H9 (cell line): ENCODE measurements around the gene PAK5. TPM values are rescaled to one million over a fixed set of nuclear protein-coding genes. Genes with fewer than 3 reads are reported as not detected.

Experiments
- DNase-seq: peaks from one replicate; pipeline ENCODE4 v3.0.0-alpha.2; 2017
- H2AFZ ChIP-seq: one replicate; pipeline ENCODE4 v1.6.1; 2013; ENCODE audit warnings: mild to moderate bottlenecking, low read length, control low read depth, moderate library complexity
- H2AK5ac ChIP-seq: 2 replicates; pipeline ENCODE4 v1.6.1; 2013; ENCODE audit warnings: low read length, control low read depth, mixed read lengths; ENCODE audit not compliant: insufficient read length
- H2BK120ac ChIP-seq: one replicate; pipeline ENCODE4 v1.6.1; 2013; ENCODE audit warnings: low read depth, mild to moderate bottlenecking, low read length, control low read depth, inconsistent platforms; ENCODE audit not compliant: poor library complexity, severe bottlenecking
- H2BK12ac ChIP-seq: 2 replicates; pipeline ENCODE4 v1.6.1; 2013; ENCODE audit warnings: low read length, control low read depth, mixed read lengths, low read depth; ENCODE audit not compliant: insufficient read length
- H2BK15ac ChIP-seq: 2 replicates; pipeline ENCODE4 v1.6.1; 2013; ENCODE audit warnings: low read depth, low read length, control low read depth
- H2BK20ac ChIP-seq: one replicate; pipeline ENCODE4 v1.6.1; 2013; ENCODE audit warnings: low read depth, mild to moderate bottlenecking, low read length, control low read depth, inconsistent platforms; ENCODE audit not compliant: poor library complexity, severe bottlenecking
- H2BK5ac ChIP-seq: 2 replicates; pipeline ENCODE4 v1.6.1; 2013; ENCODE audit warnings: low read length, control low read depth, mixed read lengths; ENCODE audit not compliant: insufficient read length
- H3K14ac ChIP-seq: 2 replicates; pipeline ENCODE4 v1.6.1; 2013; ENCODE audit warnings: low read length, control low read depth; ENCODE audit not compliant: insufficient read depth
- H3K18ac ChIP-seq: 2 replicates; pipeline ENCODE4 v1.6.1; 2013; ENCODE audit warnings: low read depth, mild to moderate bottlenecking, mixed read lengths, low read length, control low read depth; ENCODE audit not compliant: insufficient read length
- H3K23ac ChIP-seq: 2 replicates; pipeline ENCODE4 v1.6.1; 2013; ENCODE audit warnings: low read length, control low read depth, mixed read lengths, low read depth; ENCODE audit not compliant: insufficient read length
- H3K23me2 ChIP-seq: 2 replicates; pipeline ENCODE4 v1.6.1; 2013; ENCODE audit warnings: low read depth, mild to moderate bottlenecking, mixed read lengths, low read length, control low read depth; ENCODE audit not compliant: insufficient read length, poor library complexity, severe bottlenecking
- H3K27ac ChIP-seq: 2 replicates; pipeline ENCODE4 v1.5.1; 2013; ENCODE audit warnings: low read length, control low read depth, mixed read lengths, low read depth; ENCODE audit not compliant: insufficient read length
- H3K27me3 ChIP-seq: 2 replicates; pipeline ENCODE4 v1.6.1; 2013; ENCODE audit warnings: low read length, control low read depth, inconsistent platforms; ENCODE audit not compliant: insufficient read depth
- H3K4ac ChIP-seq: 2 replicates; pipeline ENCODE4 v1.6.1; 2013; ENCODE audit warnings: low read depth, mild to moderate bottlenecking, control low read depth, inconsistent platforms, low read length, moderate library complexity
- H3K4me1 ChIP-seq: 2 replicates; pipeline ENCODE4 v1.6.1; 2013; ENCODE audit warnings: low read length, control low read depth, inconsistent platforms; ENCODE audit not compliant: insufficient read depth
- H3K4me2 ChIP-seq: 2 replicates; pipeline ENCODE4 v1.6.1; 2013; ENCODE audit warnings: low read length, control low read depth, mixed read lengths; ENCODE audit not compliant: insufficient read length, insufficient read depth
- H3K56ac ChIP-seq: 2 replicates; pipeline ENCODE4 v1.6.1; 2013; ENCODE audit warnings: low read depth, mild to moderate bottlenecking, mixed read lengths, low read length, control low read depth; ENCODE audit not compliant: insufficient read length
- H3K79me1 ChIP-seq: 2 replicates; pipeline ENCODE4 v1.6.1; 2013; ENCODE audit warnings: low read depth, mild to moderate bottlenecking, moderate library complexity, low read length, control low read depth, inconsistent platforms; ENCODE audit not compliant: insufficient read depth, poor library complexity, severe bottlenecking
- H3K79me2 ChIP-seq: 2 replicates; pipeline ENCODE4 v1.6.1; 2013; ENCODE audit warnings: low read length, control low read depth, inconsistent platforms; ENCODE audit not compliant: insufficient read depth
- H3K9ac ChIP-seq: 2 replicates; pipeline ENCODE4 v1.6.1; 2013; ENCODE audit warnings: low read length, control low read depth, mixed read lengths; ENCODE audit not compliant: insufficient read length; ENCODE audit errors: extremely low read depth
- H3K9me3 ChIP-seq: one replicate; pipeline ENCODE4 v1.6.1; 2013; ENCODE audit warnings: low read depth, low read length, inconsistent platforms; ENCODE audit not compliant: control insufficient read depth
- H3T11ph ChIP-seq: one replicate; pipeline ENCODE4 v1.6.1; 2013; ENCODE audit warnings: mild to moderate bottlenecking, low read length, control low read depth, inconsistent platforms
- H4K20me1 ChIP-seq: one replicate; pipeline ENCODE4 v1.6.1; 2013; ENCODE audit not compliant: control insufficient read depth, insufficient read length, insufficient read depth
- H4K5ac ChIP-seq: 2 replicates; pipeline ENCODE4 v1.6.1; 2013; ENCODE audit warnings: low read depth, mild to moderate bottlenecking, mixed read lengths, low read length, control low read depth; ENCODE audit not compliant: insufficient read length
- H4K8ac ChIP-seq: replicated peaks from 2 replicates; pipeline ENCODE4 v1.6.1; 2013; ENCODE audit warnings: low read length, control low read depth, mixed read lengths, low read depth; ENCODE audit not compliant: insufficient read length
- H4K91ac ChIP-seq: 2 replicates; pipeline ENCODE4 v1.6.1; 2013; ENCODE audit warnings: low read depth, mild to moderate bottlenecking, moderate library complexity, mixed read lengths, low read length, control low read depth; ENCODE audit not compliant: insufficient read length
- H3K27ac Mint-ChIP-seq, 3 experiments: 2 replicates in 2 of 3; 3 replicates in 1 of 3; pipeline ENCODE4 v1.8.0; 2020 to 2021; ENCODE audit warnings: mixed read lengths in 3 of 3, mild to moderate bottlenecking in 1 of 3, moderate library complexity in 1 of 3
- H3K27me3 Mint-ChIP-seq: 2 replicates; pipeline ENCODE4 v1.8.0; 2021; ENCODE audit warnings: low read depth, mild to moderate bottlenecking, moderate library complexity, mixed read lengths
- H3K36me3 Mint-ChIP-seq, 3 experiments: 2 replicates in 2 of 3; 3 replicates in 1 of 3; pipeline ENCODE4 v1.8.0; 2020 to 2021; ENCODE audit warnings: low read depth in 3 of 3, mixed read lengths in 3 of 3; ENCODE audit not compliant: insufficient read depth in 1 of 3
- H3K4me1 Mint-ChIP-seq, 2 experiments: 2 replicates each; pipeline ENCODE4 v1.8.0; 2020; ENCODE audit warnings: mixed read lengths in 2 of 2
- H3K4me3 Mint-ChIP-seq, 2 experiments: 2 replicates in 1 of 2; 3 replicates in 1 of 2; pipeline ENCODE4 v1.8.0; 2020 to 2021; ENCODE audit warnings: mild to moderate bottlenecking in 2 of 2, mixed read lengths in 2 of 2, moderate library complexity in 1 of 2
- H3K9me3 Mint-ChIP-seq, 2 experiments: 2 replicates in 1 of 2; 3 replicates in 1 of 2; pipeline ENCODE4 v1.8.0; 2020; ENCODE audit warnings: mild to moderate bottlenecking in 2 of 2, mixed read lengths in 2 of 2, moderate library complexity in 1 of 2
- CTCF ChIP-seq: fragments of 200-600 bp; sonication (generic); conservative IDR thresholded peaks from 3 replicates; pipeline ENCODE4 v1.8.0; 2021; ENCODE audit warnings: antibody characterized with exemption, mild to moderate bottlenecking
- WGBS: extraction: QIAGEN DNeasy Blood & Tissue Kit; methylation state at CpG from one replicate; pipeline ENCODE4 v1.1.7; 2013; ENCODE audit warnings: missing lambda C conversion rate, low lambda C conversion rate, mixed read lengths; ENCODE audit not compliant: insufficient read length; ENCODE audit errors: extremely low coverage; 5-methylcytosine and 5-hydroxymethylcytosine counted together
- total RNA-seq: library from RNA; stranded (reverse); gene quantifications from 2 replicates; pipeline ENCODE4 v1.2.1, GENCODE V29; 2021

PAK5 gene
- total RNA-seq, 1 experiment from 2014 or later, result 0.20 TPM

GRCh38 chr20:9807136-9807535, 31.7 kb downstream of the PAK5 start:
- Histone ChIP-seq H3K9ac (no peak overlapping the region), H3K4ac (no peak overlapping the region), H3K23ac (no peak overlapping the region), H3K4me2 (no peak overlapping the region), H2BK15ac (no peak overlapping the region), H3K18ac (no peak overlapping the region), H3K9me3 (no peaks in the 10 kb centered on the region), H2BK120ac (no peak overlapping the region), H4K5ac (no peak overlapping the region), H3K79me1 (no peaks in the 10 kb centered on the region), H3K27me3 (no peaks in the 10 kb centered on the region), H3K4me1 (peaks cover 2% of the 10 kb centered on the region; the same call in 1 of the 2 replicates), H3T11ph (no peak overlapping the region), H2AFZ (no peak overlapping the region), H3K23me2 (no peaks in the 10 kb centered on the region), H4K91ac (no peak overlapping the region), H2AK5ac (no peak overlapping the region), H2BK12ac (no peak overlapping the region), H3K14ac (no peak overlapping the region), H4K8ac (no peak overlapping the region), H3K79me2 (no peaks in the 10 kb centered on the region), H2BK20ac (no peak overlapping the region), H3K27ac (no peak overlapping the region), H3K56ac (no peak overlapping the region), H4K20me1 (no peaks in the 10 kb centered on the region), H2BK5ac (no peak overlapping the region)
- no peak for DNase-seq
- TF ChIP-seq CTCF, result no peak
- Mint-ChIP-seq H3K27me3 (no peaks in the 10 kb centered on the region), H3K4me1 (no peaks in the 10 kb centered on the region), H3K36me3 (peaks cover 0 to 4% (median 0%) of the 10 kb centered on the region in 3 experiments; a peak in 1 of 7 replicates), H3K27ac (no peak overlapping the region), H3K9me3 (no peaks in the 10 kb centered on the region), H3K4me3 (no peak overlapping the region)
- WGBS, result no CpG with 5 or more reads among the region's 3 CpGs
